Neural progenitor cell (in vitro differentiated cells): ENCODE results near the gene SP100.

Source experiments
- EZH2 ChIP-seq: fragments of 200-600 bp; sonication (generic); IDR thresholded peaks from 2 replicates; pipeline ENCODE4 v1.6.1; 2017; ENCODE audit warnings: antibody characterized with exemption, mild to moderate bottlenecking, moderate library complexity
- EZH2phosphoT487 ChIP-seq: fragments of 200-600 bp; sonication (generic); IDR thresholded peaks from 2 replicates; pipeline ENCODE4 v1.6.1; 2017; ENCODE audit warnings: antibody characterized with exemption
- TF ChIP-seq, protein P1 (sequence below): fragments of 200-600 bp; sonication (generic); IDR thresholded peaks from 2 replicates; pipeline ENCODE4 v1.5.1; 2017; ENCODE audit warnings: antibody characterized with exemption, mild to moderate bottlenecking

DNA sequence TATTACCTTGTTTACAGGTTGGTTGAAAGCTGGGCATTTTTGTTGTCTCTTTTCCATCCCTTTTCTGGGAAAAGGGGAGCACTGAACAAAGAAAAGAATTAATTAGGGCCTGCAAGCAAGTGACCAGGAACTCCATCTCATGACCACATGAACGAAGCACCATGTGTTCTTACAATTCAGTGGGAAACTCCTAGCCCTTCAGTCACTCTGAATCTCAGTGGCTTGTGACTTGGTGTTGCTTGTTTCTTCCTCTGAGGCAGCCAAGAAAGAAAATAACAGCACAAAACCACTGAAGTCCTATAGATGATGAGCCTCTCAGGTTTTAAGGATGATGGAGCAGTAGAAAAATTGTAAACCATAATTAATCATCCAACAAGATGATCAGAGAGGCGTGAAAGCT is 167.6 kb downstream of the SP100 start:
- TF ChIP-seq, protein P1, sequence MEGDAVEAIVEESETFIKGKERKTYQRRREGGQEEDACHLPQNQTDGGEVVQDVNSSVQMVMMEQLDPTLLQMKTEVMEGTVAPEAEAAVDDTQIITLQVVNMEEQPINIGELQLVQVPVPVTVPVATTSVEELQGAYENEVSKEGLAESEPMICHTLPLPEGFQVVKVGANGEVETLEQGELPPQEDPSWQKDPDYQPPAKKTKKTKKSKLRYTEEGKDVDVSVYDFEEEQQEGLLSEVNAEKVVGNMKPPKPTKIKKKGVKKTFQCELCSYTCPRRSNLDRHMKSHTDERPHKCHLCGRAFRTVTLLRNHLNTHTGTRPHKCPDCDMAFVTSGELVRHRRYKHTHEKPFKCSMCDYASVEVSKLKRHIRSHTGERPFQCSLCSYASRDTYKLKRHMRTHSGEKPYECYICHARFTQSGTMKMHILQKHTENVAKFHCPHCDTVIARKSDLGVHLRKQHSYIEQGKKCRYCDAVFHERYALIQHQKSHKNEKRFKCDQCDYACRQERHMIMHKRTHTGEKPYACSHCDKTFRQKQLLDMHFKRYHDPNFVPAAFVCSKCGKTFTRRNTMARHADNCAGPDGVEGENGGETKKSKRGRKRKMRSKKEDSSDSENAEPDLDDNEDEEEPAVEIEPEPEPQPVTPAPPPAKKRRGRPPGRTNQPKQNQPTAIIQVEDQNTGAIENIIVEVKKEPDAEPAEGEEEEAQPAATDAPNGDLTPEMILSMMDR, result no peak
- TF ChIP-seq EZH2 (no peak), EZH2phosphoT487 (no peak)
